Stimulated activated naive CD8-positive, alpha-beta T cell treated with anti-CD3 and anti-CD28 coated beads, Interleukin-15, amount 100 ng/mL, for 72 hours (primary cell): ENCODE results near the gene PLPP4.

ENCODE experiments used
- ATAC-seq: fragments of 150-1000 bp; cut with Tn5 transposase; 2 replicates; pipeline ENCODE4 v1.10.0; 2021; ENCODE audit warnings: mild to moderate bottlenecking, moderate library complexity
- DNase-seq, 2 donors: peaks; one replicate each; pipeline ENCODE4 v3.0.0; 2021 to 2022
- H3K27ac Mint-ChIP-seq, 2 donors: one replicate each; pipeline ENCODE4 v1.8.0; 2022; ENCODE audit warnings: mild to moderate bottlenecking in 2 of 2, mixed read lengths in 2 of 2, moderate library complexity in 2 of 2
- H3K27me3 Mint-ChIP-seq: one replicate; pipeline ENCODE4 v1.8.0; 2022; ENCODE audit warnings: mixed read lengths
- H3K4me1 Mint-ChIP-seq: one replicate; pipeline ENCODE4 v1.8.0; 2022; ENCODE audit warnings: mild to moderate bottlenecking, mixed read lengths
- H3K4me3 Mint-ChIP-seq, 2 donors: one replicate each; pipeline ENCODE4 v1.8.0; 2022; ENCODE audit warnings: mild to moderate bottlenecking in 2 of 2, mixed read lengths in 2 of 2, moderate library complexity in 1 of 2
- H3K9me3 Mint-ChIP-seq, 2 donors: one replicate each; pipeline ENCODE4 v1.8.0; 2022; ENCODE audit warnings: mixed read lengths in 2 of 2

The PLPP4 gene

GRCh38 chr10:120456626-120457430 is at the start of gene PLPP4:
Gene PLPP4 (plus strand): TSS chr10:120457227. CDS start chr10:120457306, 79 bp downstream.
- DNase-seq: peak in 1 of 2 donors; percentile 7

GRCh38 chr10:120409816-120410215 is 47.2 kb upstream of the PLPP4 start:
- Mint-ChIP-seq H3K27ac (no peak overlapping the region), H3K27me3 (peaks cover 17% of the 10 kb centered on the region), H3K4me3 (no peak overlapping the region), H3K4me1 (no peaks in the 10 kb centered on the region), H3K9me3 (no peaks in the 10 kb centered on the region)
- DNase-seq: no peak
- no peak for ATAC-seq

More at GRCh38 chr10:120456626-120457430, at the start of gene PLPP4:
- peak; percentile 51 for ATAC-seq
- peak within 1 kb of the TSS; percentile 42 to 80 for H3K4me3 Mint-ChIP-seq
- peaks cover 4% of the 10 kb centered on the region for H3K4me1 Mint-ChIP-seq
- peaks cover 59% of the 10 kb centered on the region for H3K27me3 Mint-ChIP-seq
- no peaks in the 10 kb centered on the region for H3K9me3 Mint-ChIP-seq
- no peak within 1 kb of the TSS for H3K27ac Mint-ChIP-seq

GRCh38 chr10:120414946-120415345 is 42.1 kb upstream of the PLPP4 start:
- Mint-ChIP-seq H3K4me3 (no peak overlapping the region), H3K9me3 (peaks cover 0 to 5% of the 10 kb centered on the region in 2 donors), H3K4me1 (no peaks in the 10 kb centered on the region), H3K27ac (no peak overlapping the region), H3K27me3 (peaks cover 8% of the 10 kb centered on the region)
- ATAC-seq (no peak), DNase-seq (no peak)

GRCh38 chr10:120415709-120416330 is 41.2 kb upstream of the PLPP4 start:
- Mint-ChIP-seq H3K4me3 (no peak overlapping the region), H3K9me3 (peaks cover 0 to 5% of the 10 kb centered on the region in 2 donors), H3K27me3 (peaks cover 5% of the 10 kb centered on the region), H3K27ac (no peak overlapping the region), H3K4me1 (no peaks in the 10 kb centered on the region)
- DNase-seq: no peak
- no peak for ATAC-seq

GRCh38 chr10:120420421-120420820 is 36.6 kb upstream of the PLPP4 start:
- Mint-ChIP-seq H3K27ac (no peak overlapping the region), H3K4me3 (no peak overlapping the region), H3K9me3 (no peaks in the 10 kb centered on the region), H3K27me3 (no peaks in the 10 kb centered on the region), H3K4me1 (no peaks in the 10 kb centered on the region)
- no peak for ATAC-seq
- no peak for DNase-seq

GRCh38 chr10:120421250-120421649 is 35.8 kb upstream of the PLPP4 start:
- no peak overlapping the region for H3K27ac Mint-ChIP-seq
- H3K9me3 Mint-ChIP-seq: no peaks in the 10 kb centered on the region
- no peaks in the 10 kb centered on the region for H3K4me1 Mint-ChIP-seq
- no peak for ATAC-seq
- no peaks in the 10 kb centered on the region for H3K27me3 Mint-ChIP-seq
- DNase-seq: no peak
- H3K4me3 Mint-ChIP-seq: no peak overlapping the region

GRCh38 chr10:120422457-120422856 is 34.6 kb upstream of the PLPP4 start:
- no peak overlapping the region for H3K4me3 Mint-ChIP-seq
- H3K4me1 Mint-ChIP-seq: no peaks in the 10 kb centered on the region
- no peaks in the 10 kb centered on the region for H3K27me3 Mint-ChIP-seq
- H3K27ac Mint-ChIP-seq: no peak overlapping the region
- ATAC-seq (no peak), DNase-seq (no peak)
- H3K9me3 Mint-ChIP-seq: no peaks in the 10 kb centered on the region

GRCh38 chr10:120423431-120424197 is 33.4 kb upstream of the PLPP4 start:
- Mint-ChIP-seq H3K4me1 (no peaks in the 10 kb centered on the region), H3K4me3 (no peak overlapping the region), H3K9me3 (no peaks in the 10 kb centered on the region), H3K27me3 (no peaks in the 10 kb centered on the region), H3K27ac (no peak overlapping the region)
- ATAC-seq: no peak
- DNase-seq: peak; percentile 18 to 21

- Mint-ChIP-seq H3K27ac (no peak overlapping the region), H3K4me1 (no peaks in the 10 kb centered on the region), H3K27me3 (no peaks in the 10 kb centered on the region), H3K9me3 (no peaks in the 10 kb centered on the region), H3K4me3 (no peak overlapping the region)
- DNase-seq (no peak), ATAC-seq (no peak)
Observed at GRCh38 chr10:120424198-120424464, 32.9 kb upstream of the PLPP4 start.

GRCh38 chr10:120426306-120426705 is 30.7 kb upstream of the PLPP4 start:
- ATAC-seq (no peak), DNase-seq (no peak)
- Mint-ChIP-seq H3K9me3 (no peaks in the 10 kb centered on the region), H3K4me3 (no peak overlapping the region), H3K27me3 (peaks cover 14% of the 10 kb centered on the region), H3K4me1 (peaks cover 4% of the 10 kb centered on the region), H3K27ac (no peak overlapping the region)

- no peak overlapping the region for H3K4me3 Mint-ChIP-seq
- ATAC-seq (no peak), DNase-seq (no peak)
- H3K27ac Mint-ChIP-seq: no peak overlapping the region
- peaks cover 35% of the 10 kb centered on the region for H3K27me3 Mint-ChIP-seq
- peaks cover 8% of the 10 kb centered on the region for H3K4me1 Mint-ChIP-seq
- no peaks in the 10 kb centered on the region for H3K9me3 Mint-ChIP-seq
Observed at GRCh38 chr10:120428754-120429153, 28.3 kb upstream of the PLPP4 start.

GRCh38 chr10:120429395-120429794 is 27.6 kb upstream of the PLPP4 start:
- no peak overlapping the region for H3K4me3 Mint-ChIP-seq

GRCh38 chr10:120431251-120431651 is 25.8 kb upstream of the PLPP4 start:
- peaks cover 0 to 2% of the 10 kb centered on the region in 2 donors for H3K9me3 Mint-ChIP-seq
- no peak overlapping the region for H3K4me3 Mint-ChIP-seq
- peak overlapping the region in 1 of 2 donors; percentile 36 for H3K27ac Mint-ChIP-seq
- H3K4me1 Mint-ChIP-seq: peaks cover 8% of the 10 kb centered on the region
- peaks cover 36% of the 10 kb centered on the region for H3K27me3 Mint-ChIP-seq
- ATAC-seq: no peak
- no peak for DNase-seq

More at GRCh38 chr10:120429395-120429794, 27.6 kb upstream of the PLPP4 start:
- ATAC-seq (no peak), DNase-seq (no peak)
- H3K4me1 Mint-ChIP-seq: peaks cover 8% of the 10 kb centered on the region
- peaks cover 36% of the 10 kb centered on the region for H3K27me3 Mint-ChIP-seq
- no peak overlapping the region for H3K27ac Mint-ChIP-seq
- no peaks in the 10 kb centered on the region for H3K9me3 Mint-ChIP-seq

- H3K27me3 Mint-ChIP-seq: peaks cover 36% of the 10 kb centered on the region
- H3K4me3 Mint-ChIP-seq: no peak overlapping the region
- DNase-seq (no peak), ATAC-seq (no peak)
- H3K27ac Mint-ChIP-seq: no peak overlapping the region
- H3K4me1 Mint-ChIP-seq: peaks cover 8% of the 10 kb centered on the region
- peaks cover 0 to 8% of the 10 kb centered on the region in 2 donors for H3K9me3 Mint-ChIP-seq
Observed at GRCh38 chr10:120432209-120432608, 24.8 kb upstream of the PLPP4 start.

GRCh38 chr10:120433141-120433540 is 23.9 kb upstream of the PLPP4 start:
- no peak overlapping the region for H3K27ac Mint-ChIP-seq
- peaks cover 0 to 8% of the 10 kb centered on the region in 2 donors for H3K9me3 Mint-ChIP-seq
- peaks cover 36% of the 10 kb centered on the region for H3K27me3 Mint-ChIP-seq
- DNase-seq: no peak
- no peak for ATAC-seq
- peaks cover 8% of the 10 kb centered on the region for H3K4me1 Mint-ChIP-seq
- no peak overlapping the region for H3K4me3 Mint-ChIP-seq
